SW480 (cell line): ENCODE data around the gene TEX13D.
"Not testable (repeated sequence)": the region's sequence is repeated elsewhere in the genome, so short reads cannot be mapped to it uniquely, and the experiment has no call there.

Experiments
- DNase-seq: peaks from one replicate; pipeline ENCODE4 v3.0.0-alpha.2; 2016; ENCODE audit warnings: low spot score

Gene TEX13D

DNA sequence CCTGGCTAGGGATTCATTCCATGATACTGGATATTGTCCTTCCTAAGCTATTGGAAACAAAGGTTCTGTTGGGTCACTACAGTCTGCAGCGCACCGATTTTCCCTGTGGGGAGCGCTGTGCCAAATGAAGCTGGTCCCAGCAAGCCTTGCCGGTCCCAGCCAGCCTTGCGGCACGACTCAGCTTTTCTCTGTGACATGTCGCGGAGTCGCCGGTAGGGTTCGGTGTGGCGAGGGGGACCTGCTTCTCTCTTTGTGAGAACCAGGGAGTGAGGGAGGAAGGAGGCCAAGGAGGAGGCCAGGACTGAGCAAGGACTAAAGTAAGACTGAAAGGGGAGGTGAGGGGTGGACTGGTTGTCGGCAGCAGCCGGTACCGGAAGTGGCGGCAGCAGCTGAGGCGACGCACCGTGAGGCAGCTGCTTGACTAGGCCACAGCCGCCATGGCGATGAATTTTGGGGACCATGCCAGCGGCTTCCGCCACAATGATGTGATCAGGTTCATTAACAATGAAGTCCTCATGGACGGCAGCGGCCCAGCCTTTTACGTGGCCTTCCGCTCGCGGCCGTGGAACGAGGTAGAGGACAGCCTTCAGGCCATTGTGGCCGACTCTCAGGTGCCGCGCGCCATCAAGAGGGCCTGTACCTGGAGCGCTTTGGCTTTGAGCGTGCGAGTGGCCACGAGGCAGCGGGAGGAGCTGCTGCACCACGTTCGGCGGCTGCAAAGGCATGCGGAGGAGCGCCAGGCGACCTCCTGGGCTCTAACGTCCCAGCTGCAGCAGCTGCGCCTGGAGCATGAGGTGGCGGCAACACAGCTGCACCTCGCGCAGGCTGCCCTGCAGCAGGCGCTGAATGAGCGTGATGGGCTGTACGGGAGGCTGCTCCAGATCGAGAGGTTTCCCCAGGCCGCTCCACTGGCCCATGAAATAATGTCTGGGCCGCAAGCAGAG is at the start of gene TEX13D:
TEX13D (plus strand) TSS at position 180 of the 944 bp plus-strand sequence; CDS start at position 438, 258 bp downstream.
- no peak for DNase-seq

DNA sequence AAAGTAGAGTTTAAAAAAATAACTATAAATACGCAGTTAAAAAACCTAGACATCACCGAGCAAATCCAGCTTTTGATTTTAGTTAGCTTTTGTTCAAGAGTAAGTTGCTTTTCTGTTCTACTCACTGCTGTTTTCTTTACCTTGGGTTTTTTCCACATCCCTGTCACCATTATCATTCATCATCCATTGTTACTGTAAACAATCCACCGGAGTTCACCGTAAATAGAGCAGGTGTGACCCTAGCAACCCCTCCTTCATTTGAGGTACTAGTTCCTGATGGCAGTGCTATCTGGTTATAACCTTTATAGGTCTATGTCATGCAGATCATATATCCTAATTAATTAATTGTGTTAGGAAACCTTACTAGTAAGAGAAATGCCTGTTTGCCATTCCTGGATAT is 43.0 kb upstream of the TEX13D start:
- DNase-seq: no peak

DNA sequence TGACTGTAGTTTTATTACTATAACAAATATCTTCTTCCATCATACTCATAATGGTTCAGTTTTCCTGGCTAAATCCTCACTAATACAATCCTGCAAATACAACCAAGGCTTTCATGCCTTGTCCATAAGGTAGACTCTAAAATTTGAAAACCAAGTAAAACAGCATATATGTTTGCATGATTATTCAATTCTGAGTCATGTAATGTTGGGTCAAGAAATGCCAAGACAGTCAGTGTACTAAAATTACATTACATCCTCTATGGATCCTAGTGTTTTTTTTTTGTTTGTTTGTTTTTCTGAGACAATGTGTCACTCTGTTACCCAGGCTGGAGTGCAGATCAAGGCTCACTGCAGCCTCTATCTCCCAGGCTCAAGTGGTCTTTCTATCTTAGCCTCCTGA is 38.6 kb upstream of the TEX13D start:
- DNase-seq: no peak

DNA sequence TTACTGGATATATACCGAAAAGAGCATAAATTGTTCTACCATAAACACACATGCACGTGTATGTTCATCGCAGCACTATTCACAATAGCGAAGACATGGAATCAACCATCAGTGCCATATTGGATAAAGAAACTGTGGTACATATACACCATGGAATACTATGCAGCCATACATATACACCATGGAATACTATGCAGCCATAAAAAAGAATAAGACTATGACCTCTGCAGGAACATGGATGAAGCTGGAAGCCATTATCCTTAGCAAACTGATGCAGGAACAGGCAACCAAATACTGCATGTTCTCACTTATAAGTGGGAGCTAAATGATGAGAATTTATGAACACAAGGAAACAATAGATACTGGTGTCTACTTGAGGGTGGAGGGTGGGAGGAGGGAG is 33.1 kb upstream of the TEX13D start:
- DNase-seq: not testable (repeated sequence)

DNA sequence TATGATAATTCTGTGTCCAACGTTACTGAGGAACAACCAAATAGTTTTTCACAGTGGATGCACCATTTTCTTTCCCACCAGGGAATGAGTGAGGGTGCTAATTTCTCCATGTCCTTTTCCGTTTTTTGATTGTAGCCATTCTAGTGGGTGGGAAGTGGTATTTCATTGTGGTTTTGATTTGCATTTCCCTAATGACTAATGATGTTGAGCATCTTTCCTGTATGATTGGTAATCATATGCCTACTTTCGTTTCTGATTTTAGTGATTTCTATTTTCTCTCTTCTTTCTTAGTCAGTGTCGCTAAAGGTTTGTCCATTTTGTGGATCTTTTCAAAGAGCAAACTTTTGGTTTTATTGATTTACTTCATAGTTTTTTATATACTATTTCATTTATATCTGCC is 32.1 kb upstream of the TEX13D start:
- DNase-seq: no peak

DNA sequence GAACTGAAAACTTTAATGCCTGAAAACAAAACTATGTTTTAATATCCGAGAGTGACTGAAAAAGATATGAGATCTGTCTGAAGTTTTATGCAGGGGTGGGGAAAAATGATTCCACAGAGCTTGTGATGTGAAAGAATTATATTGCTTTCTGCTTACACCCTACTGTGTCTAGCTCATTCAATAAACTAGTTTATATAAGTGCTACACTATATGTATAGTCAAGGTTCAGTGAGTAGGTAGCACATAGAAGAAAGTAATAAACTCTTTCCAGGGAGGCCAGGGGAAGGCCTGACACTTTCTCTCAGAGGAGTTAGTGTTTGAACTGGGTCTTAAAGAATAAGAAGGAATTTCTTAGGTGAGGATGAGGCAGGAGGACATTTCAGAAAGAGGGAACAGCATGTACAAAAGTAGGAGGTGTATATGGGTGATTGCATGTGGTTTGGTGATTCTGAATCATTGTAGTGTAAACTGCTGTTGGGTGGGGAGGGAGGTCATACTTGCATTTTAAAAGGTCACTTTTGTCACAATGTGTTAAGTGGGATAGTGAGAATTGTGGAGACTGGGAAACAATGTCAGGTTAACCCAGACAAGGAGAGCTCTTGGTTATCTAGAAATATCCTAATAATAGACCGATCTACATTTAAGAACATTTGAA is 25.1 kb upstream of the TEX13D start:
- DNase-seq: no peak

DNA sequence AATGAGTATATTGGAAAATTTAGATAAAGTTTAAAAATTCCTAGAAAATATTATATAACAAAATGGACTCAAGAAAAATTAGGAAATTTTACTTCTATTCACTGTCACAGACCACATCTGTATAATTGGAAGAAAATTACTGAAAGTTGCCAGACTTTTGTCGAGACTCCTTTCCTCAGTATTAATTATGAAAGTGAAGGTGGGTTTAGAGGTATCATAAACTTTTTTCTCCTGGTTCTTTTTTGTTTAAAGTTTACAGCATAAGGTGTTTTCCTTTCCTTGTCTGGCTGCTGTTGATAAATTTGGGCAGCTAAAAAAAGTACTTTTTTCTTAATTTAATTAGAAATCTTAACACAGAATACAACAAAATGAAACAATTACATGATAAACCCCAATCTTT is 6.7 kb upstream of the TEX13D start:
- DNase-seq: no peak

DNA sequence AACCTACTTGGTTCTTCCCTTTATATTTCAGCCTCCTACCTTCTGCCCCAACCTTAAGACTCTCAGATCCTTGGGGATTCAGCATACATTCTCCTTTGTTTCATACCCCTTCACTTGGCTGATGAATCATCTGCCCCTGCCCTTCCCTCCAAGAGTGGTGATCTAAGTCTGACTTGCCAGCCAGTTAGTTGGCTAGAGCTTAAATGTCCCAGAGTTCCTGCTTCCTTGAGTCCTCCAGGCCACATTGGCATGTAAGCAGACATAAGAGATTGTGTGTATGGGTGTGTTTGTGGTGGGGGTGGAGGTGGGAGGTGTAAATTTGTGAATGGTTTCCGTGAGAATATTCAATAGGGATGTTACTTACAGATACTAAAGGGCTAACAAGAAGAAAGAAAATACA is 3.7 kb upstream of the TEX13D start:
- peak; percentile 54 for DNase-seq

DNA sequence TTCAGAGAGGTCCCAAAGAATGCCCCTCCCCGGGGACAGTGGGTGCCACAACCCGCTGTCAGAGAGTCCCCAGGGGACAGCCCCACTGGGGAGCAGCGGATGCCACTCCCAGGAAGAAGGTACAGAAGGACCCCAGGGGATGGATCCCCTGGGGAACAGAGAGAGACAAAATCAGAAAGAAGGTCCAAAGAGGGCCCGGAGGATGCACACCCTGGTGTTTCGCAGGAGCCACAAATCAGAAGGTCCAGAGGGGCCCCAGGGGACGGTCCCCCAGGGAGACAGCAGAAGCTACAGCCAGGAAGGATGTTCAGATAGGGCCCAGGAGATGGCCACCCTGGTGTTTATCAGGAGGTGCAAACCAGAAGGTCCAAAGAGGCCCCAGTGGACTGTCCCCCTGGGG is 1.4 kb downstream of the TEX13D start:
- DNase-seq: no peak

DNA sequence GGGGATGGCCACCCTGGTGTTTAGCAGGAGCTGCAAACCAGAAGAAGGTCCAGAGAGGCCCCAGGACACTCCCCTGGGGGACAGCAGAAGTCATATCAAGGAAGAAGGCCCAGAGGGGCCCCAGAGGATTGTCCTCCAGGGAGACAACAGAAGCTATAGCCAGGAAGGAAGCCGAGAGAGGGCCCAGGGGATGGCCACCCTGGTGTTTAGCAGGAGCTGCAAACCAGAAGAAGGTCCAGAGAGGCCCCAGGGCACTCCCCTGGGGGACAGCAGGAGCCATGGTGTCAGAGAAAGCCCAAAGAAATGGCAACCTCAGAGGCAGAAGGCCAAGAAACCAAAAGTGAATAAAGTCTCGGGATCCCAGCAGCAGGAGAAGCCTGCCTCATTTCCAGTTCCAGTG is 2.1 kb downstream of the TEX13D start:
- not testable (repeated sequence) for DNase-seq

DNA sequence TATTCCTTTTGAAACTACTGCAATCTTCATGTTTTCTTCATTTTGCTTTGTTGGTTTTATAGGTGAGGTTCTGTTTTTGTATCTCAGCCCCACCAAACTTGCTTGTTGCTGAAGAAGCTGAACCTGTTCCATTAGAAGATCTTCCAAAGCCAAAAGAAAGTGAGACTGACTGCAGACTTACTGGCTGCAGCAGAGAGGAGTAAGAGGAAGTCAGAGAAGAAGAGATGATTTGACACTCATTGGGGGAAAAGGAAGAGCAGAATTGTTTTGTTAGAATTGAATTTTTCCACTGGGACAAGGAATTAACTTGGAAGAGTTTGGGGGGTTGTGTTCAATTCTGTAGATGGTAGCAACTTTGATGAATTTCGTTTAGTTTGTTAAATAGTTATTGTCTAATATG is 3.1 kb downstream of the TEX13D start:
- no peak for DNase-seq

DNA sequence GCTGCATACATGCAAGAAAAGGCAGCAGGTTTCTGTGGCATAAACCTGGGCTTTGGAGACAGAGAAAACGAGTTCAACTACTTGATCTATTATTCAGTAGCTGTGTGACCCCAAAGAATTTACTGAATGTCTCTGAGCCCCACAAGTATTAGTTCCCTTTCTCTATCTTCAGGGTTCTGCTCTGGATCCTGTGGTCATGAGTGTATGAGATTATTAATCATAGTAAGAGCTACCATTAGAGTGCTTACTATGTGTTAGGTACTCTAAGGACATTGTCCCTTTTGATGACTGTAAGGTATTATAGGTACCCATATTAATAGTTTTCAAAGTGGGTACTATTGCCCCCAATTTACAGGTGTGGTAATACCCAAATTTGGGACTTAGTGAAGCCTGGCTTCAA is 5.5 kb downstream of the TEX13D start:
- DNase-seq: no peak

DNA sequence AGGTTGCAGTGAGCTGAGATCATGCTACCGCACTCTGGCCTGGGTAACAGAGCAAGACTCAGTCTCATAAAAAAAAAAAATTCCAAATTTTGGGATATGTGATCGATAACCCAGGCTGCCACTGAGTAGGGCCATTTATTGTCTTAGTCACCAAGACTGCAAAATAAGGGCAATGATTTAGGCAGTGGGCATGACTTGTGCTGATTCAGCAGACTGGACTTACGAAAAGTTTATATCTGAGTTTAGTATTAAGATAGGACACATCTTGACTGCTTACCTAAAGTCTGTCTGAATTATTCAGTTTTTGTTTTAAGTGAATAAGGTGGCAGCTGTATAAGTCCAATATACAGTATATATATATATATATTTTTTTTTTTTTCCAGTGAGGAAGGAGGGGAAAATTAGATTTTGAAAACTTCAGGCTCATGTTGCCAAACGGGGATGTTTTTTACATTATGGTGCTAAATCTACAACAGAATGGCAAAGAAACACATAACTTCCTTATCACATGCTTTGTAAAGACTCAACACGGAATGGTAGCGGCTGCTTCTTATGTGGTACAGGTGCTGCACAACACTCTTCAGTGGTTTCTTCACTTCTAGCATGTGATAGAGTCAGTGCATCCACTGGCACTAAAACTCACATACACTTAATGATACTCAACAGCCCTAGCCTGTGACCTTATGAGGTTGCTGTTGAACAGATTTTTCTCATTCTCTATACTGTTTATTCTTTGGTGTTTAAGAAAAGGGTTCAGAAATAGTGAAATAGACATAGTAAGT is 6.5 kb downstream of the TEX13D start:
- no peak for DNase-seq

DNA sequence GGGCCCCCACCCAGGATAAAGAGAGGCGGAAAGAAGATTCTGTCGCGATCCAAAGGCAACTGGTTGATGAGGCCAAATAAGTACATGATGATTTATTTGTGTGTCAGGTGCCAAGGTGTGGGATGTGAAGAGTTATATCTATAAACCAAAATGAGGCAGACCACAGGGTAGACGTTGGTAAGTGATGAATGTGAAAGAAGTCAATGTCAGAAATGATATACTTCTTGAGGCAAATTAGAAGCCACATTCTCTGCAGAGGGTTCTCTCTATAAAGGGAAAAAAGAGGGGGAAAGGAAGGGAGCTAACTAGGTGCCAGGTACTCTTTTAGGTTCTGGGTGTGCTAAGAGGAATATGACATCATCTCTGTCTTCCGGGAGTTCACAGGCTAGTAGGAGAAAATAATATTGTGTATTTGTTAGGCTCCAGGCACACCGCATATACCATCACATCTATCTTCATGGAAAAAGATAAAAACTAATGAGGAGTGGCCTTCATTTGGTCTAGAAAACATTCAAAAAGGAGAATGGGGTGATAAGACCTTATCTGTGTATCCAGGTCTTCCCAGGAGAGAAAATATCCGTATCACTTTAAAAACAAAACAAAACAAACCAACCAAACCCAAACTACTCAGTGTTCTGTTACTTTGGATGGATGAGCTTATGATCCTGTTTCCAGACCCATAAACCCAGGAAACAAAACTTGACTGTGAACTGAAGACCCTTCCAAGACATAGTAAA is 9.1 kb downstream of the TEX13D start:
- DNase-seq: no peak

DNA sequence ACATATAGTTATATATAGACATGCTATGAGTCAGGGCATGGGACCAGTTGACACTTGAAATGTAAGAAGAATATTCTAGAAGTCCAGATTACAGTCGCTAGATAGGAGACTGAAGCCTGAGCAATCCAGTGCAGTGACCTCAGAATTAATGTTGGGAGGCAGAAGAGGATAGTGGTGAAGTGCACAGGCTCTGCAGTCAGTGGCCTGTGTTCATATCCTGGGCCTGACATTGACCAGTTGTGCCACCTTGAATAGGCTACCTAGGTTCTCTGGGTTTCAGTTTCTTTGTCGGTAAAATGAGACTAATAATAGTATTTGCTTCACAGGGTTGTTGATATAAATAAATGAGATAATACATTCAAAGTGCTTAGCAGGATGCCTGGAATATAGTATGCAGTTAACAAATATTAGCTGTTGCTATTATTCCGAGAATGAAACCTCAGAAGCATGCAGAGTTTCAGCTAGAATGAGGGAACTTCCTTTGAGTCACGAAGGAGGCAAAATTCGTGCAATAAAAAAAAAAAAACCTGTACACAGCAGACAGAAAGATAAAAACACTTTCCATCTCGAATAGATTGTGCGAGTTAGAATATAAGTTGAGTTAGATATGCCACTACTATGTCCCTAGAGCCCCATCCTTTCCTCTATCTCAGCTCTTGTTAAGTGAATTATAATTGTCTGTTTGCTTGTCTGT is 9.9 kb downstream of the TEX13D start:
- no peak for DNase-seq

DNA sequence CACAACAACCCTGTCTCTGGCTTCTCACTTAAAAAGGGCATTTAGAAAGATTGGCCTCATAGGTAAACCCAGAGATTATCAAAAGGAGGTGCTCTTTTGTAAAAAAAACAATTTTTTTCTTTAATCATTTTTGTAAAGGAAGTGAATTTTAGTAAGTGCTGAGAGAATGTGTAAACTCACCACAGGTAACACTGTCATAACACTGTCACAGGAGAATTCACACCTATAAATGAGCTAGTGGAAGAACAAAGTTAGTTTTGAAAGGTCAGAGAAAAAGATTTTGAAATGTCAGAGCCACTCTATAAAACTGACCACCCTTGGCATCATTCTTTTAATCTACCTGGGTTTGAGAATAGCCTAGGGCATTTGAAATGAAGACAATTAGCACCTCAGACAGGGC is 10.6 kb downstream of the TEX13D start:
- DNase-seq: no peak

DNA sequence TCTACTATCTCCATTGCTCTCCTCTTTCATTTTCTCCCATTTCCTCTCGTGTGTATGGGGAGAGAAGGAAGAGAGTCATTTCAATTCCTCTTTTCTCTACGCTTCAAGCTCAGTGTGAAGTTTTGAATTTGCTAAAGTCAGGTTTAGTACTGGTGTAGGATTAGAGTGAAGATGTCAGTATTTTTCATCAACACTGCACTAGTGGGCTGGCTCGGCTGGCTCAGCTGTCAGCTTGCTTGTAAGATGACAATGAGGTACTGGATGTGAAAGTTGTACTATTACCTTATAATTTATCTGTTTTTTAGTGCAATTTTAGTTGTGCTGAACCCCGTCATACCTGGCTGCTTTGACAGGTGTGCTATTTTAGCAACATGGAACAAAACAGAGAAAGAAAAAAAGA is 11.8 kb downstream of the TEX13D start:
- DNase-seq: no peak

DNA sequence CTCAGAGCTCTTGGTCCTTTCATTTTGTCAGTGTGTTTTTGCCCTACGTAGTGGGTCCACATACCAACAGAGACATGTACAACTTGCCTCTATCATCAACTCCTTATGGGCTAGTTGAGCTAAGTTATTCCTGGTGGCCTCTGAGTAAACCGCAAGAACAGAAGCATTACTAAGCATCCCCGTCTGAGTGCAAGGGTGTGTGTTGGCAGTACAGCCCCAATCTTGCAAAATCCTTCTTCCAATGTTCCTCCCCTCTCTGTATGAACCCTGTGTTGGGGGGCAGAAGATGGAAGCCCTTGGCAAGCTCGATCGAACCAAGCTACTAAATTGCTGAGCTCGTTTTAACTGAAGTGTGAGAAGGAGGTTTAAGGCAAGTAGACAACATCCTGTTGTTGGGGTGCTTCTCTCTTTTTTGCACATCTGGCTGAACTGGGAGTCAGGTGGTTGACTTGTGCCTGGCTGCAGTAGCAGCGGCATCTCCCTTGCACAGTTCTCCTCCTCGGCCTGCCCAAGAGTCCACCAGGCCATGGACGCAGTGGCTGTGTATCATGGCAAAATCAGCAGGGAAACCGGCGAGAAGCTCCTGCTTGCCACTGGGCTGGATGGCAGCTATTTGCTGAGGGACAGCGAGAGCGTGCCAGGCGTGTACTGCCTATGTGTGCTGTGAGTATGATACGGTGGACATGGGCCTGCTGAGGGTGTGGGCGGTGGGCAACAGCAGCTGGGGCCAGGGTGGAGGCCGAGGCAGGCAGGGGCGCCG is 13.8 kb downstream of the TEX13D start, which contains the start of gene SH2D1A:
SH2D1A (plus strand) TSS at position 447 of the 760 bp plus-strand sequence; CDS start at position 527, 80 bp downstream.
- DNase-seq: no peak

DNA sequence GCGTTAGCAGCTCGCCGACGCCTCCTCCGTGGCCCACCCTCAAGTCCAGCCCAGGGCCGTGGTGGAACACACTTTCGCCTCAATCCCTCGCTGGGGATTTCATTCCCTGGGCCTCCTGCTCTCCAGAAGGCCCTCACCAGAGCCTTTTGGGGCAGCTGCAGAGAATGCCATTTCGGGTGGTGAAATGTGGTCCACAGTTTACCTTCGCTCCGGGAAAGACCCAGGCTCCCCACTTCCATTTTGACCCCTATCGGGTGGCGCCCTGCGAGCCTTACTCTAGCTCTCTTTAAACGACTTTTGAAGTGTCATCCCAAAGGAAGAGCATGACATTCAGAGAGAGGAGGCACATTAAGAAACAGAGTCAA is 14.4 kb downstream of the TEX13D start:
- no peak for DNase-seq

DNA sequence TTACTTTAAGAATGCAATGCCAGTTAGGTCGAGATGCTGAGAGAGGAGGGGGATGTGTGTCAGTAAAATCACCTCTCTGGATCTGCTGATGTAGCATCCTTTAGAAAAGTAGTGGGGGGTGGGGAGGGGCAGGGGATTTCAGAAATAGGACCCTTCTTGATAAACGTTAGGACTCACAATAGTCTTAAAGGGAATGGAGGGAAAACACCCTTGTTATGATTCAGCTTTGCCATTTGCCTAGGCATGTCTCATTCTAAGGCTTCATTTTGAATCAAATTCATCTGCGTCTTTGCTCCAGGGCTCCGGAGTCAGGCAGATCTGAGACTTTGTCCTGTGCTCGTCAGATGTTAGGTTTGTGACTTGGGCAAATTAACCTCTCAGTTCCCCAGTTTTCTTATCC is 14.8 kb downstream of the TEX13D start:
- no peak for DNase-seq

DNA sequence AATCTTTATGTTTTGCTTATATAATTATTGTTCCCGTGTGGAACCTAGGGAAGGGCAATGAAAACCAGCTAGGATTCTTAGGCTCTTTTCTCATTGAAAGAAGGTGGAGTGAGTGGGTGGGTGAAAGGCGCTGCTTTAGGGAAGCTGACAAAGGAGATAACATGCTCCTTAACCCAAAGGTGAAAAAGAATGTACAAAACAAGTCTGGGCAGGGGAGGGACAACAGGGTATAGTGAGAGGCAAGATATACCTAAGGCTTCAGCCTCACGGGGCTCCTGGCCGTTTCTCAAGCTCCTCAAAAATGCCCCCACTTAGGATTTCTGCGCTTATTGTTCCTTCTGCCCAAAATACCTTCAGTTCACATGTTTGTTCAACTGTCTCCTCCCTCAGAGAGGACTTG is 15.7 kb downstream of the TEX13D start:
- DNase-seq: no peak
